GM21381 (cell line): ENCODE results near the gene MSANTD1.

Experiments used
- ATAC-seq: cut with Tn5 transposase; IDR thresholded peaks from one replicate; pipeline ENCODE4 v1.9.1; 2021; ENCODE audit warnings: mild to moderate bottlenecking, moderate library complexity; ENCODE audit not compliant: unreplicated experiment

Gene MSANTD1

GRCh38 chr4:3246458-3247398, 2.2 kb upstream of the MSANTD1 start:
- no peak for ATAC-seq

GRCh38 chr4:3247399-3248177, 1.4 kb upstream of the MSANTD1 start:
- no peak for ATAC-seq

GRCh38 chr4:3248178-3248480, 830 bp upstream of the MSANTD1 start:
- ATAC-seq, result no peak

GRCh38 chr4:3249711-3250437, 915 bp downstream of the MSANTD1 start:
- ATAC-seq, result no peak

- no peak for ATAC-seq
These were observed 1.5 kb downstream of the MSANTD1 start for GRCh38 chr4:3250438-3250955.

GRCh38 chr4:3250956-3251690, 2.2 kb downstream of the MSANTD1 start:
- no peak for ATAC-seq

- no peak for ATAC-seq
These were observed 2.9 kb downstream of the MSANTD1 start for GRCh38 chr4:3251691-3252479.

GRCh38 chr4:3252480-3252828, 3.5 kb downstream of the MSANTD1 start:
- ATAC-seq, result no peak

- no peak for ATAC-seq
These were observed 4.1 kb downstream of the MSANTD1 start for GRCh38 chr4:3252831-3253641.

- ATAC-seq, result no peak
These were observed 4.8 kb downstream of the MSANTD1 start for GRCh38 chr4:3253808-3254207.

- no peak for ATAC-seq
These were observed 5.6 kb downstream of the MSANTD1 start for GRCh38 chr4:3254302-3255131.

GRCh38 chr4:3255611-3256186, 6.7 kb downstream of the MSANTD1 start:
- no peak for ATAC-seq

GRCh38 chr4:3256230-3257102, 7.5 kb downstream of the MSANTD1 start:
- ATAC-seq, result no peak

- no peak for ATAC-seq
These were observed 8.2 kb downstream of the MSANTD1 start for GRCh38 chr4:3257103-3257555.

- peak; percentile 46 for ATAC-seq
These were observed 8.9 kb downstream of the MSANTD1 start for GRCh38 chr4:3257556-3258482.
